ENCODE data around the gene STARD3. TPM values are rescaled to one million over a fixed set of nuclear protein-coding genes. Genes with fewer than 3 reads are reported as not detected.

Gene STARD3
- total and polyA plus RNA-seq, 2 donors from 2014 or later, result 32.1 to 47.6 TPM

GRCh38 chr17:39666231-39666600 is 29.3 kb downstream of the STARD3 start:
- Histone ChIP-seq H3K27ac (ENCODE audit: low read depth in 2 of 2, low read length in 2 of 2) (no peak overlapping the region), H3K36me3 (ENCODE audit: control insufficient read depth in 2 of 3, insufficient read depth in 3 of 3, low read length in 3 of 3) (peaks cover 0 to 4% (median 4%) of the 10 kb centered on the region in 3 donors), H3K27me3 (ENCODE audit: control insufficient read depth, insufficient read depth, low read length) (no peaks in the 10 kb centered on the region), H3K9me3 (ENCODE audit: control insufficient read depth in 2 of 3, insufficient read depth in 1 of 3, low read length in 3 of 3) (no peaks in the 10 kb centered on the region), H3K4me3 (ENCODE audit: low read length in 3 of 3) (no peak overlapping the region), H3K4me1 (ENCODE audit: control insufficient read depth in 2 of 3, insufficient read depth in 2 of 3, low read depth in 1 of 3, low read length in 3 of 3) (peaks cover 0 to 34% (median 16%) of the 10 kb centered on the region in 3 donors), H3K9ac (ENCODE audit: low read length in 3 of 3) (no peak overlapping the region)
- DNase-seq (peak in 1 of 5 donors; percentile 70), FAIRE-seq (no peak)
- intact Hi-C loops (cut with DNase I), result no loop called here
- TF ChIP-seq CTCF (IDR thresholded peaks at IDR 0.05; ENCODE audit: borderline replicate concordance, extremely low read depth, insufficient read depth), result no peak

GRCh38 chr17:39666601-39667261 is 29.8 kb downstream of the STARD3 start:
- Histone ChIP-seq H3K4me3 (ENCODE audit: low read length in 3 of 3) (no peak overlapping the region), H3K36me3 (ENCODE audit: control insufficient read depth in 2 of 3, insufficient read depth in 3 of 3, low read length in 3 of 3) (peaks cover 0 to 3% (median 2%) of the 10 kb centered on the region in 3 donors), H3K4me1 (ENCODE audit: control insufficient read depth in 2 of 3, insufficient read depth in 2 of 3, low read depth in 1 of 3, low read length in 3 of 3) (peaks cover 0 to 36% (median 16%) of the 10 kb centered on the region in 3 donors), H3K9ac (ENCODE audit: low read length in 3 of 3) (peak overlapping the region in 1 of 3 donors; percentile 7), H3K9me3 (ENCODE audit: control insufficient read depth in 2 of 3, insufficient read depth in 1 of 3, low read length in 3 of 3) (no peaks in the 10 kb centered on the region), H3K27me3 (ENCODE audit: control insufficient read depth, insufficient read depth, low read length) (no peaks in the 10 kb centered on the region), H3K27ac (ENCODE audit: low read depth in 2 of 2, low read length in 2 of 2) (no peak overlapping the region)
- FAIRE-seq (no peak), DNase-seq (peak in 1 of 5 donors; percentile 72)
- TF ChIP-seq CTCF (IDR thresholded peaks at IDR 0.05; ENCODE audit: borderline replicate concordance, extremely low read depth, insufficient read depth), result no peak
- intact Hi-C loops (cut with DNase I), result no loop called here

GRCh38 chr17:39667262-39667944 is 30.5 kb downstream of the STARD3 start:
- TF ChIP-seq CTCF (IDR thresholded peaks at IDR 0.05; ENCODE audit: borderline replicate concordance, extremely low read depth, insufficient read depth), result no peak
- Histone ChIP-seq H3K4me1 (ENCODE audit: control insufficient read depth in 2 of 3, insufficient read depth in 2 of 3, low read depth in 1 of 3, low read length in 3 of 3) (peaks cover 0 to 39% (median 16%) of the 10 kb centered on the region in 3 donors), H3K9me3 (ENCODE audit: control insufficient read depth in 2 of 3, insufficient read depth in 1 of 3, low read length in 3 of 3) (no peaks in the 10 kb centered on the region), H3K36me3 (ENCODE audit: control insufficient read depth in 2 of 3, insufficient read depth in 3 of 3, low read length in 3 of 3) (no peaks in the 10 kb centered on the region), H3K9ac (ENCODE audit: low read length in 3 of 3) (peak overlapping the region in 1 of 3 donors; percentile 7), H3K27me3 (ENCODE audit: control insufficient read depth, insufficient read depth, low read length) (no peaks in the 10 kb centered on the region), H3K27ac (ENCODE audit: low read depth in 2 of 2, low read length in 2 of 2) (no peak overlapping the region), H3K4me3 (ENCODE audit: low read length in 3 of 3) (no peak overlapping the region)
- FAIRE-seq (no peak), DNase-seq (peak in 4 of 5 donors; percentile 55 to 85 (median 69))
- intact Hi-C loops (cut with DNase I), result no loop called here

All from kidney (tissue), 14 donors.